ENCODE measurements around the gene RNF8. TPM values are rescaled to one million over a fixed set of nuclear protein-coding genes. Genes with fewer than 3 reads are reported as not detected.

RNF8 gene
- polyA plus RNA-seq, 4 donors, result 12.7 to 14.4 (median 13.4) TPM

DNA sequence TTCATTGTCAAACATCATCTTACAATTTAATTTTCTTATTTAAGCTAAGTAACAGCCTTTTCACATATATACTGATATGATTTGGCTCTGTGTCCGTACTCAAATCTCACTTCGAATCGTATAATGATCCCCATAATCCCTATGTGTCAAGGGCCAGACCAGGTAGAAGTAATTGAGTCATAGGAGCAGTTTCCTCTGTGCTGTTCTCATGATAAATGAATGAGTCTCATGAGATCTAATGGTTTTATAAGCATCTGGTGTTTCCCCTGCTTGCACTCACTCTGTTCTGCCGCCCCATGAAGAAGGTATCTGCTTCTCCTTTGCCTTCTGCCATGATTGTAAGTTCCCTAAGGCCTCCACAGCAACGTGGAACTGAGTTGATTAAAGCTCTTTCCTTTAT, 54.2 kb downstream of the RNF8 start:
- no peak for DNase-seq
- Histone ChIP-seq H3K4me3 (ENCODE audit: low read depth in 1 of 3, low read length in 3 of 3) (no peak overlapping the region), H3K27ac (ENCODE audit: low read depth in 1 of 3, low read length in 2 of 3) (no peak overlapping the region), H3K27me3 (ENCODE audit: control insufficient read depth in 3 of 3, insufficient read depth in 3 of 3, low read length in 3 of 3) (no peaks in the 10 kb centered on the region), H3K9me3 (ENCODE audit: control insufficient read depth in 2 of 2, insufficient read depth in 1 of 2, low read depth in 1 of 2, low read length in 1 of 2) (no peaks in the 10 kb centered on the region), H3K36me3 (ENCODE audit: control insufficient read depth in 3 of 3, insufficient read depth in 2 of 3, low read depth in 1 of 3, low read length in 3 of 3) (no peaks in the 10 kb centered on the region), H3K4me1 (ENCODE audit: control insufficient read depth in 3 of 3, insufficient read depth in 2 of 3, low read depth in 1 of 3, low read length in 2 of 3) (no peaks in the 10 kb centered on the region)
- 70 to 73% (median 72%) methylated on average over 5 of the region's 5 CpGs for WGBS, 3 donors
- no peak for FAIRE-seq

DNA sequence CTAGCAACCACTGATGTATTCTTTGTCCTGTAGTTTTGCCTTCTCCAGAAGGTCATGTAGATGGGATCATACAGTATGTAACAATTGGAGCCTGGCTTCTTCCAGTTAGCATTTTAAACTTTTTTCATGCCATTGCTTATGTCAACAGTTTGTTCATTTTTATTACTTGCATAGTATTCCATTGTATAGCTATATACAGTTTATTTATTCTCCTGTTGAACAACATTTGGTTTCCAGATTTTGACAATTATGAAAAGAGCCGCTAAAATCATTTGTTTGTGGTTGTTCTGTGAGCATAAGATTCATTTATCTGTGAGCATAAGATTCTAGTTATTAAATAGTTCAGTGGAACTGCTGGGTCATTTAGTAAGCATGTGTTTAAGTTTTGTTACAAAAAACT, 55.7 kb downstream of the RNF8 start:
- H3K4me3 ChIP-seq (ENCODE audit: low read depth in 1 of 3, low read length in 3 of 3), result no peak overlapping the region
- H3K27me3 ChIP-seq (ENCODE audit: control insufficient read depth in 3 of 3, insufficient read depth in 3 of 3, low read length in 3 of 3), result no peaks in the 10 kb centered on the region
- no peaks in the 10 kb centered on the region for H3K4me1 ChIP-seq (ENCODE audit: control insufficient read depth in 3 of 3, insufficient read depth in 2 of 3, low read depth in 1 of 3, low read length in 2 of 3)
- no peaks in the 10 kb centered on the region for H3K9me3 ChIP-seq (ENCODE audit: control insufficient read depth in 2 of 2, insufficient read depth in 1 of 2, low read depth in 1 of 2, low read length in 1 of 2)
- no peaks in the 10 kb centered on the region for H3K36me3 ChIP-seq (ENCODE audit: control insufficient read depth in 3 of 3, insufficient read depth in 2 of 3, low read depth in 1 of 3, low read length in 3 of 3)
- DNase-seq (no peak), FAIRE-seq (no peak)
- no peak overlapping the region for H3K27ac ChIP-seq (ENCODE audit: low read depth in 1 of 3, low read length in 2 of 3)
- WGBS, 3 donors, result 89 to 94% (median 91%) methylated on average over 1 of the region's 1 CpG

GRCh38 chr6:37417393-37417792, 63.6 kb downstream of the RNF8 start:
- Histone ChIP-seq H3K27ac (ENCODE audit: low read depth in 1 of 3, low read length in 2 of 3) (no peak overlapping the region), H3K4me3 (ENCODE audit: low read depth in 1 of 3, low read length in 3 of 3) (no peak overlapping the region), H3K27me3 (ENCODE audit: control insufficient read depth in 3 of 3, insufficient read depth in 3 of 3, low read length in 3 of 3) (no peaks in the 10 kb centered on the region), H3K4me1 (ENCODE audit: control insufficient read depth in 3 of 3, insufficient read depth in 2 of 3, low read depth in 1 of 3, low read length in 2 of 3) (no peaks in the 10 kb centered on the region), H3K36me3 (ENCODE audit: control insufficient read depth in 3 of 3, insufficient read depth in 2 of 3, low read depth in 1 of 3, low read length in 3 of 3) (no peaks in the 10 kb centered on the region), H3K9me3 (ENCODE audit: control insufficient read depth in 2 of 2, insufficient read depth in 1 of 2, low read depth in 1 of 2, low read length in 1 of 2) (peaks cover 0 to 5% of the 10 kb centered on the region in 2 donors)
- WGBS, 3 donors, result 75 to 98% (median 77%) methylated on average over 2 of the region's 2 CpGs
- FAIRE-seq (no peak), DNase-seq (no peak)

DNA sequence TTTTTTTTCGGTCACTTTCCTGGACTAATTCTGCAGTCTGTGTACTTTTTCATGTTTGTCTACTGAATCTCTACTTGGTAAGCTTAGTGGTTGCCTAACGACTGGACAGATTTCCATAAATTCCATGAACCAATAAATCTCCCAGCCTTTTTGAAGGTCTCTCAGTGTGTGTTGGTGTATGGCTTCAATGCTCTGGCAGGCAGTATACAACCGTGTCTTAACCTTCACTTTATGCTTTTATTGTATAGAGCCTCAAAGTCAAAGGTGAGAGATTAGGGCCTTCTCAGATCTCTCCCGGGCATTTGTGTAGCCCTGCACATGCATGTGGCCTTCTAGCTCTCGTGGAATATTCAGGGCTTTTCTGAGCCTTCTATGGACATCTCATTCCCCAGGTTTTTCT, 64.9 kb downstream of the RNF8 start:
- Histone ChIP-seq H3K27ac (ENCODE audit: low read depth in 1 of 3, low read length in 2 of 3) (no peak overlapping the region), H3K4me3 (ENCODE audit: low read depth in 1 of 3, low read length in 3 of 3) (no peak overlapping the region), H3K9me3 (ENCODE audit: control insufficient read depth in 2 of 2, insufficient read depth in 1 of 2, low read depth in 1 of 2, low read length in 1 of 2) (peaks cover 0 to 5% of the 10 kb centered on the region in 2 donors), H3K27me3 (ENCODE audit: control insufficient read depth in 3 of 3, insufficient read depth in 3 of 3, low read length in 3 of 3) (no peaks in the 10 kb centered on the region), H3K4me1 (ENCODE audit: control insufficient read depth in 3 of 3, insufficient read depth in 2 of 3, low read depth in 1 of 3, low read length in 2 of 3) (no peaks in the 10 kb centered on the region), H3K36me3 (ENCODE audit: control insufficient read depth in 3 of 3, insufficient read depth in 2 of 3, low read depth in 1 of 3, low read length in 3 of 3) (no peaks in the 10 kb centered on the region)
- DNase-seq (peak in 1 of 2 donors; percentile 59), FAIRE-seq (no peak)
- 37 to 58% (median 56%) methylated on average over 5 of the region's 5 CpGs for WGBS, 3 donors

GRCh38 chr6:37426058-37426944, 72.5 kb downstream of the RNF8 start:
- no peak overlapping the region for H3K4me3 ChIP-seq (ENCODE audit: low read depth in 1 of 3, low read length in 3 of 3)
- DNase-seq (no peak), FAIRE-seq (no peak)
- no peaks in the 10 kb centered on the region for H3K4me1 ChIP-seq (ENCODE audit: control insufficient read depth in 3 of 3, insufficient read depth in 2 of 3, low read depth in 1 of 3, low read length in 2 of 3)
- H3K9me3 ChIP-seq (ENCODE audit: control insufficient read depth in 2 of 2, insufficient read depth in 1 of 2, low read depth in 1 of 2, low read length in 1 of 2), result peaks cover 0 to 4% of the 10 kb centered on the region in 2 donors
- 50 to 70% (median 63%) methylated on average over 4 of the region's 4 CpGs for WGBS, 3 donors
- no peak overlapping the region for H3K27ac ChIP-seq (ENCODE audit: low read depth in 1 of 3, low read length in 2 of 3)
- H3K36me3 ChIP-seq (ENCODE audit: control insufficient read depth in 3 of 3, insufficient read depth in 2 of 3, low read depth in 1 of 3, low read length in 3 of 3), result no peaks in the 10 kb centered on the region
- H3K27me3 ChIP-seq (ENCODE audit: control insufficient read depth in 3 of 3, insufficient read depth in 3 of 3, low read length in 3 of 3), result no peaks in the 10 kb centered on the region

DNA sequence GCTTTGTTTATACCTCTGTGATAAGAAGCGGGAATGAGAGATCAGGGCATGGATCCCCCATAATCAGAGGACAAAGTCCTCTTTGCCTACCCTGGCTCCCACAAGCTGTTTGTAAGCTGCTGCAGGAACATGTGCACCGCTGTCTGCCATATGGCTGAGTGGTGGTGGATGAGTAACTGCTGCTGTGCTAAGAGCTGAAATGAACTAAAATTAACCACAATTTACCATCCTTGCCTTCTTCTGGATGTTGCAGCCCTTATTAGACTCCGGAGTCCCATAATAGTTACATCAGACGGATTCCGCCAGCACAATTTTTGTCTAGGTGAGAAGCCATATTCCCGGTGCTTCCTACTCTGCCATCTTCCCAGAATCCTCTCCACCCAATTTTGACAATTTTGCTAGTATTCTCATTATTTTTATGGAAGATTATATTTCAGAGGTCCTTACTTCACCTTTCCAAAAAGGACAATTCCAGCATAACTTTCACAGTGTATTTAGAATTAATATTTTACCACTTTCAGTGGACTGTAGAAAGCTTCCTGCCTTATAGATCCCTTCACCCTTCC, 73.2 kb downstream of the RNF8 start:
- peak; percentile 22 to 73 for DNase-seq
- Histone ChIP-seq H3K4me3 (ENCODE audit: low read depth in 1 of 3, low read length in 3 of 3) (no peak overlapping the region), H3K4me1 (ENCODE audit: control insufficient read depth in 3 of 3, insufficient read depth in 2 of 3, low read depth in 1 of 3, low read length in 2 of 3) (no peaks in the 10 kb centered on the region), H3K27ac (ENCODE audit: low read depth in 1 of 3, low read length in 2 of 3) (peak overlapping the region in 1 of 3 donors; percentile 48), H3K9me3 (ENCODE audit: control insufficient read depth in 2 of 2, insufficient read depth in 1 of 2, low read depth in 1 of 2, low read length in 1 of 2) (peaks cover 0 to 4% of the 10 kb centered on the region in 2 donors), H3K27me3 (ENCODE audit: control insufficient read depth in 3 of 3, insufficient read depth in 3 of 3, low read length in 3 of 3) (no peaks in the 10 kb centered on the region), H3K36me3 (ENCODE audit: control insufficient read depth in 3 of 3, insufficient read depth in 2 of 3, low read depth in 1 of 3, low read length in 3 of 3) (no peaks in the 10 kb centered on the region)
- WGBS, 3 donors, result 65 to 72% (median 68%) methylated on average over 6 of the region's 6 CpGs
- no peak for FAIRE-seq

DNA sequence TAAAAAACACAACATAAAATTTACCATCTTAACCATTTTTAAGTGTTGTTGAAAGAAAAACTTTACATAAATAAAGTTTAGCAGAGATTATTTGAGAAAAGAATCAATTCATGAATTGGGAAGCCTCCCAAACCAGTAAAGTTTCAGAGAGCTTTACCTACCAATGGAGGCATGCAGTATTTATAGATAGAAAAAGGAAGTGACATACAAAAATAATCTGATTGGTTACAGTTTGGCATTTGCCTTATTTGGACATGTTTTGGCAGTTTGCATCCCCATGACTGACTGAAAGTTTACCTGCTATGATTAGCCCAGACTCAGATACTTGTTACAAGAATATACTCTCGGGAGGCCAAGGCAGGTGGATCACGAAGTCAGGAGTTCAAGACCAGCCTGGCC, 75.6 kb downstream of the RNF8 start:
- peaks cover 0 to 3% of the 10 kb centered on the region in 2 donors for H3K9me3 ChIP-seq (ENCODE audit: control insufficient read depth in 2 of 2, insufficient read depth in 1 of 2, low read depth in 1 of 2, low read length in 1 of 2)
- DNase-seq (no peak), FAIRE-seq (no peak)
- peaks cover 0 to 3% (median 2%) of the 10 kb centered on the region in 3 donors for H3K4me1 ChIP-seq (ENCODE audit: control insufficient read depth in 3 of 3, insufficient read depth in 2 of 3, low read depth in 1 of 3, low read length in 2 of 3)
- H3K27me3 ChIP-seq (ENCODE audit: control insufficient read depth in 3 of 3, insufficient read depth in 3 of 3, low read length in 3 of 3), result no peaks in the 10 kb centered on the region
- no peak overlapping the region for H3K4me3 ChIP-seq (ENCODE audit: low read depth in 1 of 3, low read length in 3 of 3)
- no peaks in the 10 kb centered on the region for H3K36me3 ChIP-seq (ENCODE audit: control insufficient read depth in 3 of 3, insufficient read depth in 2 of 3, low read depth in 1 of 3, low read length in 3 of 3)
- H3K27ac ChIP-seq (ENCODE audit: low read depth in 1 of 3, low read length in 2 of 3), result no peak overlapping the region
- WGBS, 3 donors, result 66 to 90% (median 87%) methylated on average over 2 of the region's 2 CpGs

- no peak for DNase-seq
- no peak for FAIRE-seq
- 8 to 12% (median 9%) methylated on average over 7 of the region's 7 CpGs for WGBS, 3 donors
- Histone ChIP-seq H3K27me3 (ENCODE audit: control insufficient read depth in 3 of 3, insufficient read depth in 3 of 3, low read length in 3 of 3) (no peaks in the 10 kb centered on the region), H3K36me3 (ENCODE audit: control insufficient read depth in 3 of 3, insufficient read depth in 2 of 3, low read depth in 1 of 3, low read length in 3 of 3) (peaks cover 0 to 12% (median 2%) of the 10 kb centered on the region in 3 donors), H3K27ac (ENCODE audit: low read depth in 1 of 3, low read length in 2 of 3) (peak overlapping the region; percentile 64 to 93 (median 90)), H3K9me3 (ENCODE audit: control insufficient read depth in 2 of 2, insufficient read depth in 1 of 2, low read depth in 1 of 2, low read length in 1 of 2) (no peaks in the 10 kb centered on the region), H3K4me1 (ENCODE audit: control insufficient read depth in 3 of 3, insufficient read depth in 2 of 3, low read depth in 1 of 3, low read length in 2 of 3) (peaks cover 0 to 3% (median 2%) of the 10 kb centered on the region in 3 donors), H3K4me3 (ENCODE audit: low read depth in 1 of 3, low read length in 3 of 3) (peak overlapping the region; percentile 69 to 87 (median 83))
Observed at GRCh38 chr6:37432590-37432915, 78.8 kb downstream of the RNF8 start.

Measured in small intestine (tissue), 7 donors.